ENCODE measurements around the gene WDR41. TPM values are rescaled to one million over a fixed set of nuclear protein-coding genes. Genes with fewer than 3 reads are reported as not detected.

WDR41 gene, protein sequence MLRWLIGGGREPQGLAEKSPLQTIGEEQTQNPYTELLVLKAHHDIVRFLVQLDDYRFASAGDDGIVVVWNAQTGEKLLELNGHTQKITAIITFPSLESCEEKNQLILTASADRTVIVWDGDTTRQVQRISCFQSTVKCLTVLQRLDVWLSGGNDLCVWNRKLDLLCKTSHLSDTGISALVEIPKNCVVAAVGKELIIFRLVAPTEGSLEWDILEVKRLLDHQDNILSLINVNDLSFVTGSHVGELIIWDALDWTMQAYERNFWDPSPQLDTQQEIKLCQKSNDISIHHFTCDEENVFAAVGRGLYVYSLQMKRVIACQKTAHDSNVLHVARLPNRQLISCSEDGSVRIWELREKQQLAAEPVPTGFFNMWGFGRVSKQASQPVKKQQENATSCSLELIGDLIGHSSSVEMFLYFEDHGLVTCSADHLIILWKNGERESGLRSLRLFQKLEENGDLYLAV
- total RNA-seq (2012; rRNA removed) (72.1 and 104 TPM in 2 replicates), polyA plus RNA-seq (2012; rRNA removed) (36.3 and 38.1 TPM in 2 replicates), Bru-seq, nascent RNA (percentile 82 among the genes with signal in this experiment), BruChase-seq, experiment 1, labeled RNA remaining after a 6-hour chase (percentile 66 among the genes with signal in this experiment), BruChase-seq, experiment 2, labeled RNA remaining after a 2-hour chase (percentile 78 among the genes with signal in this experiment)
- polyA plus RNA-seq (2012; cell fraction: cytosol; rRNA removed) = 7.4 and 19.6 TPM in 2 replicates
- 4.3 and 26.8 TPM in 2 replicates for polyA plus RNA-seq (2012; cell fraction: nucleus; rRNA removed; ENCODE audit: low replicate concordance)
- long read RNA-seq, transcript WDR41-201 (13 exons, 3,958 nt) = major isoform, 57 of 97 reads
- long read RNA-seq, partial matches to known transcripts = 3 of 97 reads
- long read RNA-seq, other reads (novel, unspliced or antisense) = 36 of 97 reads

DNA sequence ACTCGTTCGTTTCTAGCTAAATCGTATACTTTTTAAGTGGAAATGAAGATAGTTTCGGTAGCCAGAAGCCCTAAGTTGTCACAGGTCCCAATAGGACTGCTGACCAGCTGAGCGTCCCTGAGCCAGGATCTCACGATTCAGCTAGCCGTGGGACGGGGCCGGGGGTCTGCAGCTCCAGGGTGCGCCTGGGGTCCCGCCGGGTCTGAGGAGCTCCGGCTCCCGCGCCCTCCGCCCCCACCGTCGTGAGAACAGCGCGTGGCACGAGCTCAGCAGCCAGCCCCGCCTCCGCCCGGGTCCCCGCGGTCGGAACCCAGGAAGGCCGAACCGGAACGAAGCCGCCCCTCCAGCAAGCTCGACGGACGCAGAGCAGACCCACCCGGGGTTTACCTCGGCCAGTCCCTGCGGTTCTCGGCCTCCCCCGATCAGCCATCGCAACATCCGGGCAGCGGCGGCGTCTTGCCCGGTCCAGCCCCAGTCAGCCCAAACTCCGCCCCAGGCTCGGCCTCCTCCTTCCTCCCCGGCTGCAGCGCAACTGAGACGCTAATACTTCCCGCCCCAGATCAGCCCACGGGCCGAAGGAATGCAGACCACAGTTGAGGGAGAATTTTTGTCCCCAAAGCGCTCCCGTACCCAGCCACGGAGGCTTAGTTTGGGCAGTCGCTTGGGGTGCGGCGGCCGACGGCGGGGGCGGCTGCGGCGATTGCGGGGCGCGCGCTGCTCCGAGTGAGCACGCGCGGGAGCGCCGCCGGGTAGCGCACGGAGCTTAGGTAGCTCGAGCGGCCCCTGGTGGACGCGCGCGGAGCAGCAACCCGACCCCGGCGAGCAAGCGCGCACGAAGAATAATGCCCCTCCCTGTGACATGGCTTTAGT, at the start of gene WDR41:
Gene WDR41 (minus strand): TSS at position 534 of the 870 bp plus-strand sequence. CDS start 96 bp downstream, at position 438.
- intact Hi-C loops (cut with micrococcal nuclease) = loop anchor here (1.0 to 5.0 kb wide), 8 partner anchors 65 to 885 kb away; partner anchors contain the start of gene ZBED3
- 1% methylated on average over 20 of the region's 90 CpGs; no CpG with 5 or more reads in 1 of the 2 experiments for WGBS, 2 experiments (ENCODE audit: extremely low coverage in 2 of 2, insufficient read length in 1 of 2)
- TF ChIP-seq SMC3 (IDR thresholded peaks at IDR 0.05; ENCODE audit: low read depth, low read length) = peak; percentile 84
- no peak for TF ChIP-seq MAFK (IDR thresholded peaks at IDR 0.05; ENCODE audit: low read depth, low read length)
- TF ChIP-seq CHD1 (IDR thresholded peaks at IDR 0.05; ENCODE audit: low read depth, low read length) = no peak
- TF ChIP-seq, protein P1, sequence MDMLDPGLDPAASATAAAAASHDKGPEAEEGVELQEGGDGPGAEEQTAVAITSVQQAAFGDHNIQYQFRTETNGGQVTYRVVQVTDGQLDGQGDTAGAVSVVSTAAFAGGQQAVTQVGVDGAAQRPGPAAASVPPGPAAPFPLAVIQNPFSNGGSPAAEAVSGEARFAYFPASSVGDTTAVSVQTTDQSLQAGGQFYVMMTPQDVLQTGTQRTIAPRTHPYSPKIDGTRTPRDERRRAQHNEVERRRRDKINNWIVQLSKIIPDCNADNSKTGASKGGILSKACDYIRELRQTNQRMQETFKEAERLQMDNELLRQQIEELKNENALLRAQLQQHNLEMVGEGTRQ (IDR thresholded peaks at IDR 0.05; ENCODE audit: low read depth, low read length) = no peak
- no peak for TF ChIP-seq RCOR1 (IDR thresholded peaks at IDR 0.05; ENCODE audit: insufficient replicate concordance, low read length)
- TF ChIP-seq, protein P2, sequence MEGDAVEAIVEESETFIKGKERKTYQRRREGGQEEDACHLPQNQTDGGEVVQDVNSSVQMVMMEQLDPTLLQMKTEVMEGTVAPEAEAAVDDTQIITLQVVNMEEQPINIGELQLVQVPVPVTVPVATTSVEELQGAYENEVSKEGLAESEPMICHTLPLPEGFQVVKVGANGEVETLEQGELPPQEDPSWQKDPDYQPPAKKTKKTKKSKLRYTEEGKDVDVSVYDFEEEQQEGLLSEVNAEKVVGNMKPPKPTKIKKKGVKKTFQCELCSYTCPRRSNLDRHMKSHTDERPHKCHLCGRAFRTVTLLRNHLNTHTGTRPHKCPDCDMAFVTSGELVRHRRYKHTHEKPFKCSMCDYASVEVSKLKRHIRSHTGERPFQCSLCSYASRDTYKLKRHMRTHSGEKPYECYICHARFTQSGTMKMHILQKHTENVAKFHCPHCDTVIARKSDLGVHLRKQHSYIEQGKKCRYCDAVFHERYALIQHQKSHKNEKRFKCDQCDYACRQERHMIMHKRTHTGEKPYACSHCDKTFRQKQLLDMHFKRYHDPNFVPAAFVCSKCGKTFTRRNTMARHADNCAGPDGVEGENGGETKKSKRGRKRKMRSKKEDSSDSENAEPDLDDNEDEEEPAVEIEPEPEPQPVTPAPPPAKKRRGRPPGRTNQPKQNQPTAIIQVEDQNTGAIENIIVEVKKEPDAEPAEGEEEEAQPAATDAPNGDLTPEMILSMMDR (conservative IDR thresholded peaks at IDR 0.05; ENCODE audit: low read depth, low read length) = peak; percentile 92
- TF ChIP-seq FOS (IDR thresholded peaks at IDR 0.05; ENCODE audit: low read depth, low read length) = no peak; the same call in 1 of the 2 replicates
- peak; percentile 73 for TF ChIP-seq POLR2A (IDR thresholded peaks at IDR 0.05; ENCODE audit: low read depth, low read length)
- no peak for TF ChIP-seq NFE2L2 (IDR thresholded peaks at IDR 0.05; ENCODE audit: low read depth, low read length)
- peak; percentile 74; the same call in 1 of the 2 replicates for TF ChIP-seq MAZ (IDR thresholded peaks at IDR 0.05; ENCODE audit: borderline replicate concordance, low read depth, low read length)

More for the DNA sequence above, at the start of gene WDR41:
- peak within 1 kb of the TSS; percentile 86 for H3K14ac ChIP-seq (replicated peaks; ENCODE audit: low read depth, low read length)
- H4K8ac ChIP-seq (ENCODE audit: low read depth in 2 of 2, low read length in 2 of 2) = peak within 1 kb of the TSS; percentile 86 to 95
- H2AK5ac ChIP-seq (ENCODE audit: low read depth, low read length) = 0 out of 2 replicates have a peak within 1 kb of the TSS, but pooled peaks have one; percentile 20
- peaks cover 2% of the 10 kb centered on the region for H3K4me1 ChIP-seq (ENCODE audit: control insufficient read depth, insufficient read depth, low read length)
- ATAC-seq (ENCODE audit: low read depth) (peak; percentile 96), DNase-seq (peak; percentile 97)
- H4K91ac ChIP-seq (ENCODE audit: insufficient read depth, low read depth, low read length) = peak within 1 kb of the TSS; percentile 83
- peak within 1 kb of the TSS; percentile 50 for H3K18ac ChIP-seq (ENCODE audit: low read depth, low read length)
- ChIA-PET POLR2A (ENCODE audit: unreplicated experiment) (interaction anchor here (0.6 kb wide), 1 partner anchor 99 kb away, joined by 3 read pairs; no protein-coding TSS in a partner anchor), CTCF (interaction anchor here (0.8 to 2.3 kb wide), 18 partner anchors 9 to 624 kb away, joined by 3 to 13 read pairs (median 4); no protein-coding TSS in a partner anchor)
- peak within 1 kb of the TSS; percentile 92 for H3K9ac ChIP-seq (ENCODE audit: low read depth, low read length)
- H3K36me3 ChIP-seq (ENCODE audit: control insufficient read depth, insufficient read depth, low read length) = no peaks in the 10 kb centered on the region
- H3K23ac ChIP-seq (ENCODE audit: low read depth, low read length) = peak within 1 kb of the TSS; percentile 82
- H4K5ac ChIP-seq (ENCODE audit: low read depth, low read length) = peak within 1 kb of the TSS; percentile 66
- peak within 1 kb of the TSS; percentile 95 for H2AFZ ChIP-seq (replicated peaks; ENCODE audit: low read length, poor library complexity)
- H2AK9ac ChIP-seq (replicated peaks; ENCODE audit: low read depth, low read length, poor library complexity) = peak within 1 kb of the TSS; percentile 66
- peak within 1 kb of the TSS; percentile 76 for H3K56ac ChIP-seq (ENCODE audit: extremely low read depth, insufficient read depth, low read length)
- H3K4me3 ChIP-seq (ENCODE audit: insufficient read depth, low read depth, low read length) = peak within 1 kb of the TSS; percentile 88
- no peaks in the 10 kb centered on the region for H3K9me3 ChIP-seq (ENCODE audit: control insufficient read depth, insufficient read depth, low read length)
- H3K79me1 ChIP-seq (ENCODE audit: low read depth in 1 of 2, low read length in 2 of 2) = peaks cover 14 to 26% of the 10 kb centered on the region in 2 experiments
- BruUV-seq (replicated peaks) = no TSS peak
- H3K9me1 ChIP-seq (ENCODE audit: insufficient read depth, low read length) = peaks cover 3% of the 10 kb centered on the region
- peak within 1 kb of the TSS; percentile 62 for H2BK5ac ChIP-seq (ENCODE audit: low read depth, low read length, poor library complexity, severe bottlenecking)
- no peak within 1 kb of the TSS; the same call in 1 of the 2 replicates for H2BK20ac ChIP-seq (ENCODE audit: low read depth, low read length)
- dilution Hi-C loops (cut with HindIII; ENCODE audit: low sequenced_read_pairs, unreplicated experiment) = no loop called here
- H3K4ac ChIP-seq (ENCODE audit: low read depth, low read length) = peak within 1 kb of the TSS; percentile 86
- no peaks in the 10 kb centered on the region; the same call in 1 of the 2 replicates for H3K27me3 ChIP-seq (ENCODE audit: control insufficient read depth, insufficient read depth, low read length)
- in situ Hi-C loops (cut with MboI; ENCODE audit: low sequenced_read_pairs) = loop anchor here (5.0 kb wide), 1 partner anchor 345 kb away; no protein-coding TSS in a partner anchor
- H2BK120ac ChIP-seq (ENCODE audit: low read depth, low read length) = peak within 1 kb of the TSS; percentile 66
- no peaks in the 10 kb centered on the region for H4K20me1 ChIP-seq (ENCODE audit: insufficient read depth, low read length)
- H3K27ac ChIP-seq (ENCODE audit: insufficient read depth, low read length) = peak within 1 kb of the TSS; percentile 79
- H3K4me2 ChIP-seq (ENCODE audit: low read depth, low read length) = peak within 1 kb of the TSS; percentile 93
- peak within 1 kb of the TSS; percentile 82; the same call in 2 of the 3 replicates for H2BK15ac ChIP-seq (ENCODE audit: low read depth, low read length)

All from IMR-90 (cell line).